CD4-positive, alpha-beta T cell treated with Interleukin-2 at 100 ng/mL for 4 hours (primary cell): ENCODE measurements around the gene DISC1.
A peak's percentile ranks its signal among the peaks of the same experiment; 100 is the strongest.
"Not testable (repeated sequence)": the region's sequence is repeated elsewhere in the genome, so short reads cannot be mapped to it uniquely, and the experiment has no call there.

ENCODE experiments used
- DNase-seq: peaks from one replicate; pipeline ENCODE4 v3.0.0-alpha.2; 2020; ENCODE audit warnings: low spot score

Gene DISC1

GRCh38 chr1:231887866-231888265, 261.3 kb downstream of the DISC1 start:
- no peak for DNase-seq

- no peak for DNase-seq
Observed at GRCh38 chr1:231890791-231891190, 264.2 kb downstream of the DISC1 start.

- DNase-seq: no peak
Observed at GRCh38 chr1:231893400-231894102, 267.0 kb downstream of the DISC1 start.

- DNase-seq: no peak
Observed at GRCh38 chr1:231896806-231897205, 270.2 kb downstream of the DISC1 start.

GRCh38 chr1:231899046-231899445, 272.5 kb downstream of the DISC1 start:
- no peak for DNase-seq

GRCh38 chr1:231899713-231900435, 273.3 kb downstream of the DISC1 start:
- no peak for DNase-seq

- DNase-seq: no peak
Observed at GRCh38 chr1:231903586-231904081, 277.0 kb downstream of the DISC1 start.

GRCh38 chr1:231907310-231907709, 280.7 kb downstream of the DISC1 start:
- not testable (repeated sequence) for DNase-seq

GRCh38 chr1:231913493-231913892, 286.9 kb downstream of the DISC1 start:
- no peak for DNase-seq

- DNase-seq: peak; percentile 41
Observed at GRCh38 chr1:231918239-231919015, 291.8 kb downstream of the DISC1 start.

- no peak for DNase-seq
Observed at GRCh38 chr1:231919239-231919885, 292.8 kb downstream of the DISC1 start.

GRCh38 chr1:231919886-231920285, 293.3 kb downstream of the DISC1 start:
- no peak for DNase-seq

- no peak for DNase-seq
Observed at GRCh38 chr1:231921646-231922345, 295.2 kb downstream of the DISC1 start.

GRCh38 chr1:231923491-231924041, 297.0 kb downstream of the DISC1 start:
- DNase-seq: no peak

GRCh38 chr1:231924180-231924579, 297.6 kb downstream of the DISC1 start:
- DNase-seq: no peak

GRCh38 chr1:231925864-231926263, 299.3 kb downstream of the DISC1 start:
- no peak for DNase-seq

- no peak for DNase-seq
Observed at GRCh38 chr1:231926340-231926739, 299.8 kb downstream of the DISC1 start.

- DNase-seq: no peak
Observed at GRCh38 chr1:231926933-231927332, 300.3 kb downstream of the DISC1 start.

- no peak for DNase-seq
Observed at GRCh38 chr1:231927431-231927830, 300.8 kb downstream of the DISC1 start.

- DNase-seq: no peak
Observed at GRCh38 chr1:231929311-231929710, 302.7 kb downstream of the DISC1 start.

GRCh38 chr1:231930257-231930947, 303.8 kb downstream of the DISC1 start:
- DNase-seq: no peak
